ENCODE data around the gene PRKAG2.
"Not testable (repeated sequence)": the region's sequence is repeated elsewhere in the genome, so short reads cannot be mapped to it uniquely, and the experiment has no call there.

Gene PRKAG2

DNA sequence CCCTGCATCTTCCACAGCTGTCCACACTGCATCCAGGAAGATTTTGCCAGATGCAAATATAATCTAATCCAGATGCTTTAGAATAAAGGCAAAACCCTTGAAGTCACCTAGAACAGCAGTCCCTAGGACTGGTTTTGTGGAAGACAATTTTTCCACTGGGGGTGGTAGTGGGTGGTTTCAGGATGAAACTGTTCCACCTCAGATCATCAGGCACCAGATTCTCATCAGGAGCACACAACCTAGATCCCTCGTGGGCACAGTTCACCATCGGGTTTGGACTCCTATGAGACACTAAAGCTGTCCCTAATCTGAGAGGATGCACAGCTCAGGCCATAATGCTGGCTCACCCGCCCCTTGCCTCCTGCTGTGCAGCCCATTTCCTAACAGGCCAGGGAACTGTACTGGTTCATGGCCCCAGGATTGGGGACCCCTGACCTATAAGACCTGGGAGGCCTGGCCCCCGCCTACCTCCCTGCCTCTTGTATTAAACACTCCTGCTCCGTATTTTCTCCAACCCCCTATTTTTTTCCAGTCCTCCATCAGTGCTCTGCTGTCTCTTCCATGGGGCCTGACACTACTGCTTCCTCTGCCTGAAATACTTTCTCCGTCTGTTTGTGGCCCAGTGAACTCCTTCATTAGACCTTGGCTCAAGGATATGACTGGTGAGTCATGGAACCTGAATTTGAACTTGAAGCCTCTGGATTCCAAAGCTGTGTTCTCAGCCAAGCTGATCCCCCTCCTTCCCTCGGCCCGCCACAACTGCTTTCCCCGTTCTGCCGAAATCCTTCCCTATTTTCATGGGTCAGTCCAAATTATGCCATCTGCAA lies 277.3 kb downstream of the PRKAG2 start:
- DNase-seq = no peak

DNA sequence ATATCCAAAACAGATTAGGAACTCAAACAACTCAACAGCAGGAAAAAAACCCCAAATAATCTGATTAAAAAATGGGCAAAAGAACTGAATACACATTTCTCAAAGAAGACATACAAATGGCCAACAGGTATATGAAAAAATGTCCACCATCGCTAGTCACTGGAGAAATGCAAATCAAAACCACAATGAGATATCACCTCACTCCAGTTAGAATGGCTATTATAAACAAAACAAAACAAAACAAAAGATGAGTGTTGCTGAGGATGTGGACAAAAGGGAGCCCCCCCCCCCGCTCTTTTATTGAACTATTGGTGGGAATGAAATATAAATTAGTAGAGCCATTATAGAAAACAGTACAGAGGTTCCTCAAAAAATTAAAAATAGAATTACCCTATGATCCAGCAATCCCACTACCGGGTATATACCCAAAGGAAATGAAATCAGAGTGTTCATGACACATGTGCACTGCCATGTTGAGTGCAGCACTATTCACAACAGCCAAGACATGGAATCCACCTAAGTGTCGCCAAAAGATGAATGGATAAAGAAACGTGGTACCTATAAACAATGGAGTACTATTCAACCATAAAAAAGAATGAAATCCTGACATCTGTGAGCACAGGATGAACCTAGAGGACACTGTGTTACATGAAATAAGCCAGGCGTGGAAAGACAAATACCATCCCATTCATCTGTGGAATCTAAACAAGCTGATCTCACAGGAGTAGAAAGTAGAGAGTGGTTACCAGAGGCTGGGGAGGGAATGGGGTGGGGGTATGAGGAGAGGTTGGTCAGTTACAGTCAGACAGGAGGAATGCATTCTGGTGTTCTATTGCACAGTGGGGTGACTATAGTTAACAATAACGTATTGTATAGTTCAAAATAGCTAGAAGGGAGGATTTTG lies 279.1 kb downstream of the PRKAG2 start:
- DNase-seq = no peak

DNA sequence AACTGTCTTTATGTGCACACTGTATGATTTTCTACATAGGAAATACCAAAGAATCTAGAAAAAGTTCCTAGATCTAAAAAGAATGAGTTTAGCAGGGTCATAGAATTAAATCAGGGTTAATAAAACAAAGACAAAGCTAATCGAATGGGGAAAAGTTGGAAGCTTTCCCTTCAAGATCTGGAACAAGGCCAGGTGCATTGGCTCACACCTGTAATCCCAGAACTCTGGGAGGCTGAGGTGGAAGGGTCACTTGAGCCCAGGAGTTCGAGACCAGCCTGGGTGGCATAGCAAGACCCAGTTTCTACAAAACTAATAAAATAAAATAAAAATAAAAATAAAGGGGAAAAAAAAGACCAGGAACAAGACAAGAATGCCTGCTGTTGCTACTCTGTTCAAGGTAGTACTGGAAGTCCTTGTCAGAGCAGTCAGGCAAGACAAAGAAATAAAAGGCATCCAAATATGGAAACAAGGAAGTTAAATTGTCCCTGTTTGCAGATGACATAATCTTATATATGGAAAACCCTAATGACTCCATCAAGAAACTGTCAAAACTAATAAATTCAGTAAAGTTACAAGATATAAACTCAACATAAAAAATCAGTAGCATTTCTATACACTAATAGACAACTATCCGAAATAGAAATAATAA lies 281.1 kb downstream of the PRKAG2 start:
- DNase-seq = no peak

DNA sequence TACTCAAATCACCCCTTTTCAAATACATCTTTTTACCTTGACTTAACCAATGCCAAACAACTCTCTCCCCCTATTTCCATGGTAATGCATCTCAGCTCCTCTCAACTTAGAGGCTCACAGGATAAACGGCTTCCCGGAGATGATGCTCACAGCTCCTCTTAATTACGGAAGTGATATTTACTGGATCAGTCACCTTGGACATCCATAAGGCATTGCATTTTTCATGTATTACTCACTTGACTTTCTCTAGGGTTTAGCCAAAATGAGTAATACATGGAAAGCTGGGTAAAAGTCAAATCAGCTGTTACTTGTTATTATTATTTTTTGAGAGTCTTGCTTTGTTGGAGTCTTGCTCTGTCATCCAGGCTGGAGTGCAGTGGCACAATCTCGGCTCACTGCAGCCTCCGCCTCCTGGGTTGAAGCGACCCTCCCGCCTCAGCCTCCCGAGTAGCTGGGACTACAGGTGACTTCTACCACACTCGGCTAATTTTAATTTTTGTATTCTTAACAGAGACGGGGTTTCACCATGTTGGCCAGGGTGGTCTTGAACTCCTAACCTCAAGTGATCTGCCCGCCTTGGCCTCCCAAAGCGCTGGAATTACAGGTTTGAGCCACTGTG lies 283.9 kb downstream of the PRKAG2 start:
- no peak for DNase-seq

DNA sequence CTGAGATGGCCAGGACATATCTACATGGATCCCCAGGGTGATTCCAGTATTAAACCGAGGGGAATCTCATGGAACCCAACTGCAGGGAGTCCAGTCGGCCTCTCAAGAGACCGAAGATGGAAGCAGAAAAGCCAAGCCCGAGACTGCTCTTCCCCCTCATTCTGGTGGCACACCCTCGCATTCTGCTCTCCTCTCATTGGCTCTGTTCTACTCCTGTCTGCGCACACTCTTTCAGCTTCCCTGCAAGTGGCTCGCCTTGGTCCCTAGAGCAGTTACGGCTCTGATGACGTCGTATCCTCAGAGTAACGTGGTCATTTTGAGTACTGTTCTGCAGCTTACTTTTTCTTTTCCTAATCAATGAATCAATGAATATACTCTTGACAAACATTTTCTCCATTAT lies 284.6 kb downstream of the PRKAG2 start:
- no peak for DNase-seq

DNA sequence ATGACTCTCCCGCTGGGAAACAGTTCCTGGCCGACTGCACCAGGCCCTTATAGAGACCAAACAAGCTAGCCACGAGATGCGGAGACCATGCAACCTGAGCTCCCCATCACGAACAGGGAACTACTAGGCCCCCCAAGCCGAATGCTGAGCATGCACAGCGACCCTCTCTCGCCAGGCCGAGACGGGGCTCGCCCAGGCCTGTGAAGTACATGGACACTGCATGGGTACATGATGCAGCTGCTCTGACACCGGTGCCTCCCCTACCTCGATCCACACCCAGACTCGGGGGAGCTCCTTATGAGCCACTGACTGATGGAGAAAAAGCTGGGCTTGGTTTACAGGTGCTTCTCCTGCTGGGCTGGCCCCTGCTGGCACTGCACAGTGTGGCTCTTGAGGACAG lies 285.0 kb downstream of the PRKAG2 start:
- no peak for DNase-seq

DNA sequence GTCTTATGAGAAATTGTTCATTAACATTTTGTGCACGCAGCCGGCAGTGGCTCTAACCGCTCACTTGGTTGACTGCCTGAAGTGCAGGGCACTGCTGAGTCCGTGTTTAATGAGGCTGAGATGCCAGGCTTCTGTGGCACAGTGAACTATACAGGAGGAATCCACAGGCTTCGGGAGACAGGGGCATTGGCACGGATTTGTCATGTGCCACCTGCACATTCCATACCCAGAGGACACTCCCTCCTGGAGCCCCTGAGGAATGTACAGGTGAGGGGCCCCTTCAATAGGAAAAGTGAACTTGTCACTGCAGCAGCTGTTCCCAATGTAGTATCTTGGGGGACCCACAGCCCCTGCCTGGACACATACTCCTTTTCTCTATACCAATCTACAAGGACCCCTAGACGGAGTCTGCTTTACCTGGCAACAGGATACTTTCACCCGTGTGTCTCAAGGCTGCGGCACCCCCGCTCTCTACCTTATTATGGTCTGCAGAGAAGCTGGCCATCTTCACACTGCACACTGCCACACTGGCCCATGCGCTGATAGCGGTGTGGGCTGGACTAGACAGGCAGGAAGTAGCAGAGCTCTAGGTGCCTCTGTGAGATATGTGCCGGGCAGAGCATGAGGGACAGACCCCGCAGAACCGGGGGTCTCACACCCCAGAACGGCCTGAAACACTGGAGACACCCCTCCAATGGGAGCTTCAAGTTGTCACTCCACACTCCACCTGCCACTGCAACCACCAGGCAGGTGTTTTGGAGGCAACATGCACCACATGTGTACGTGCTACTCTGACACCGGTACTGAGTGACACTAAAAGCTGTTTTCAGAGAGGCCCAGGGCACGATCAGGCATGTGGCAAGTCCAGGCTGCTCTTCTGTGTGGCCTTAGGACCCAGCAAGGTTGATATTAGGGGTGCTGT lies 285.8 kb downstream of the PRKAG2 start:
- no peak for DNase-seq

DNA sequence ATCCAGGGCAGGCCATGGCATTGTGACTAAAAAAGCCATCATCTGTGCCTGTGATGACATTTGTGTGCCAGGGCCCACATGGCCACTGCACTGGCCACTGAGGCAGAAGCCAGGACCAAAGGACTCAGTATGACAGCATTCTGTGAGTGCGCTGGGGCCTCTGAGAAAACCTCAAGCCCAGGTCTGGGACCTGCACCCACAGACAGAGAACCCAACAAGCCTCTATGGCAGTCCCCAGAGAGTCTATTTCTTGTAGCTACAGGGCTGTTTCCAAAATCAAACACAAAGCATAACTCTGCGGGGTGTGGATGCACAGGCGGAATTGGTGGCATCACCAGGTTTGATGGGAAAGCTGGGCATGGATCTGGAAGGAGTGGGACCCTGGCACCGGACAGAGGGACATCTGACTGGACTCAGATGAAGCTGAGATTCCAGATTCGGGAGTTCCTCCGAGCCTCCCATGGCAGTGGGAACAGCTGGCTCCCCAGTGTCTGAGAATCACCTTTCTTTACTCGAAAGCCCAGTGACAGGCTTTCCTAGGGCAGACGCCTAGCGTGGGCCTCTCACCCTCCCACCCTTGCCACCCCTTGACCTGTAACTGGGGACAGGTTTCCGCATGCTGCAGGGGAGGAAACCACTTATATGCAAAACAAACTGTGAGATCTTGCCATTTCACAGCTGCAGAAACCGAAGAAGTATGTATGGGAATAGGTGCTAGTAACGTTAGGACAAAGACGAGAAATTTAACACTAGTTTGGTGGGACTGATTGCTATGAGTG lies 286.7 kb downstream of the PRKAG2 start:
- no peak for DNase-seq

DNA sequence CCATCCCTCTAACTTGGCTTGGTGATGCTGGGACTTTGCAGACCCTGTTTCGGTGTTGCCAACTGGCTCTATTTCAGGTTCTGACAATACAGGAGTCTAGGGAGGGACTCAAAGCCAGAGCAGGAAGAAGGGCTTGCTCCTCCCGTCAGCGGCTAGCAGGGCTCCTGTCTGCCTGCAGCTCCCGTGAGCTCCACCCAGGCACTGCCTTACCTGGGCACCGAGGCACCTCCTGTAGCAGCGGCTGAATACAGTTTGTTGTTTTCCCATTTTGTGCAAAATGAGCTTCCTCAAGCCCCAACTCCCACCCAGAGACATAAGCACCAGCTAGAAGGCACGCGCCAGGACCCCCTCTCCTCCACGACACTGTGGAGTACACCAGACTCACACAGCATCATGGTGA lies 287.9 kb downstream of the PRKAG2 start:
- DNase-seq = no peak

DNA sequence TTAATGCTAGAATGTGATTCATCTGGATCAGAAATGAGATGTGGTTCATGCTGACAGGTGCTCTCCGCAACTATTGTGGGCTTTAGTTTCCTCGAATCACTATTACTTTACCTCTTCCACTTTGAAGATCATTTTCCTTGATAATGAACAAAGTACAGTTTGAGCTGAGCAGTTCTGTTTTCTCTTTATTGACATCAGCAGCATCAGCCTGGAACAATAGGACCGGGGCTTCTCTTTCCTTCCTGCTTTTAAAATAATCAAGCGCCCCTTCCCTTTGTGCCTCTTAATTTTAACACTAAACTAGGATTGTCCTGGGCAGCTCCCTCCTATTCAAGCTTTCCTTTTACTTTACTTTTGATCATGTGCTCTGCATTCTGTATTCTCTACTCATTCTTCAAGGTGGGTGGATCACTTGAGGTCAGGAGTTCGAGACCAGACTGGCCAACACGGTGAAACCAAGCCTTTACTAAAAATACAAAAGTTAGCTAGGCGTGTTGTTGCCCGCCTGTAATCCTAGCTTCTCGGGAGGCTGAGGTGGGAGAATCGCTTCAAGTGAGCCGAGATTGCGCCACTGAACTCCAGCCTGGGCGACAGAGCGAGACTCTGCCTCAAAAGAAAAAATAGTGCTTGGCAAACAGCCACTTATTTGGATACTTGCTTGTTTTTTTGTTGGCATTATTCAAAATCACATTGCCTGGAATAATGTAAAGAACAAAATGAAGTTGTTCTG lies 290.2 kb downstream of the PRKAG2 start:
- no peak for DNase-seq

DNA sequence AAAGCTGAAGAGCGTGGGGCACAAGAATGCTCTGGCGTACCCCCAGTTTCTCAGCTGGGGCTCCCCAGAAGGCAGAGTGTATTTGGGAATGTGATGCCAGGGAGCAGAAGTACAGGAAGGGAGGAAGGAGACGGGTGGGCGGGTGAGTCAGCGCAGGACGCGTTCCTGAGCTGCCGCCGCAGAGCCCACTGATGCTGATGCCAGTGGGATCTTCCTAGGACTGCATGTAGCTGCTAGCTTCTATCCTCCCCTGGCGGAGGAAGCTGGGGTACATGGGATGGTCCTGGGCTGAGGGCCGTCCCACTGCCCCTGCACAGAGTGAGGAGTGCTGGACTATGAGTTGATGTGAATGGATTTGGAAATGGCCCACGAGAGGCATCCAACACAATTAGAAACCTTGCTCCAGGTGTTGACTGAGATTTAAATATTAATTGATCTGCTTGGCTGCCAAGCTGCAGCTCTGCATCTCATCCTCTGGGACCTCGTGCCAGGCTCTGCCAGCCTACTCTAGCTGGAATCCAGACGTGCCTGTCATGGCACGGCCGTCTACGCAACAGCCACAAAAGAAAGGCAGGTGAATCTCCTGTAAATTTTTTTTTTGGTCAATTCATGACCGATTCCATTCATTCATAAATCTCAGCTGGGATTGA lies 291.0 kb downstream of the PRKAG2 start:
- no peak for DNase-seq

DNA sequence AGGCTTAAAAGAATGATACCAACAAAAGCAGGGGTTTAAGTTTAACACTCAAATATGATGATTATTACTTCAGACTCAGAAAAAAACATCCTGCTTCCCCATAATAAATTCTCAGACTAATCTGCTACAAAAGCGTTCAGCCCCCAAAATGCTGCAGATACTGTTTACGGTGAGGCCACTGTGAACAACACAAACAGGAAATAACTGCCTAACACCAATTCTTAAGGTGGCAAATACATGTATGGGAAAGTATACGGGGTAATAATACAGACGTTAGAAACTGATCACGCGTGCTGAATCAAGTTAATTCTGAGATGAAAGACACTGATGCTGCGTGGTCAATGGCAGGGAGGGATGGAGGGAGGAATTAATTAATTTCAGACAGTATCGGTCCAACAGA lies 295.2 kb downstream of the PRKAG2 start:
- DNase-seq = no peak

DNA sequence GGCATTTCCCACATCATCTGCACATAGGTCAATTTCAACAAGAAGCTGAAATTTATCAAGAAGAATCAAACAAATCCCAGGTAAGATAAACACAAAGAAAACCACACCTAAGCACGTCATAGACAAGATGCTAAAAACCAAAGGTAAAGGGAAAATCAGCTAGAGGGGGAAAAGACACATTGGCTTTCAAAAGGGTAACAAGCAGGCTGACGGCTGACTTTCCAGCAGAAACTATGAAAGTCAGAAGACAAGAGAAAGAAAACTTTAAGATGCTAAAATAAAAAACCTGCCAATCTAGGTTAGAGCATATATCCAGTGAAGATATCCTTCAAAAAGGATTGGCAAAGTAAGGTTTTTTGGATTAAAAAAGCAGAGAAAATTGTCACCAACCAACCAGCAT lies 297.3 kb downstream of the PRKAG2 start:
- no peak for DNase-seq

DNA sequence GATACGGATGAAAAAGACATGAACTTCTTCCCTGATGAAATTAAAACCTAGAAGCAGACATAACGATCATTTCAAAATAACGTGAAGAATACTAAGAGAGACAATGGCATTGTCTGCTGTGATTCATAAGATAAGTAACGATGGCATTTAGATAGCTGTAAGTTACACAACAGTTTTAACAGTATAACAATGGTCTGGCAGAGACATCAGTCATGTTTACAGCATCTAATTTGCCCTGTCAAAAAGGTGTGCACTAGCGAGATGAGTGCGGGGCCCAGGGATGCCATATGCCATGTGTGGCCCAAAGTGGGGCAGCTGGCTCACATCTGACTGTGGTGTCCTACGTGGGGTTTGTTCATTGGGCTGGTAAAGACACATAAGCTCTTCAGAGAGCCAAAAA lies 301.5 kb downstream of the PRKAG2 start:
- no peak for DNase-seq

DNA sequence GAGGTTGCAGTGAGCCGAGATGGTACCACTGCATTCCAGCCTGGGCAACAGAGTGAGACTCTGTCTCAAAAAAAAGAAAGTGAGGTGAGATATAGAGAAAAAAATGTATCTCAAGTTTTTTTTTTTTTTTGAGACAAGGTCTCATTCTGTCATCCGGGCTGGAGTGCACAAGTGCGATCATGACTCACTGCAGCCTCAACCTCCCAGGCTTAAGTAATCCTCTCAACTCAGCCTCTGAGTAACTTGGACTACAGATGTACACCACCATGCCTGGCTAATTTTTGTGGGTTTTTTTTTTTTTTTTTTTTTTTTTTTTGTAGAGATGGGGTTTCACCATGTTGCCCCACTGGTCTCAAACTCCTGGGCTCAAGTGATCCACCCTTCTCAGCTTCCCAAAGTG lies 303.9 kb downstream of the PRKAG2 start:
- DNase-seq = not testable (repeated sequence)

DNA sequence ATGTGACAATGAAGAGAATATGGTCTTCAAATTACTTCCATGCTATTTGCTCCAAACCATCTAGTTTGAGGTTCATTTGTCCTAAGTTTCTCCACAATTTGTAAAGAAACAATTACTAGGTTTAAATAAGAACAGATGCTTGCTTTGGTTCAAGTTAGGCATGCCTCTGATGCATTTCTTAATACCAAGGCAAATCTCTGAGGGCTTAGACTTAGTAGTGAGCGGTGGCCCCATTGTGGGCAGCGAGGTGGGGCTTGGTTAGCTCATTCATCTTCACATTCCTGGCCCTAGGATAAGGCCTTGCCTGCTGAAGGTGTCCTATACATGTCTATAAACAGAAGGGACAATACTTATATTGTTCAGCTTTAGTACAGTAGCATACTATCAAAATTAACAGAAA lies 304.8 kb downstream of the PRKAG2 start:
- DNase-seq = no peak

DNA sequence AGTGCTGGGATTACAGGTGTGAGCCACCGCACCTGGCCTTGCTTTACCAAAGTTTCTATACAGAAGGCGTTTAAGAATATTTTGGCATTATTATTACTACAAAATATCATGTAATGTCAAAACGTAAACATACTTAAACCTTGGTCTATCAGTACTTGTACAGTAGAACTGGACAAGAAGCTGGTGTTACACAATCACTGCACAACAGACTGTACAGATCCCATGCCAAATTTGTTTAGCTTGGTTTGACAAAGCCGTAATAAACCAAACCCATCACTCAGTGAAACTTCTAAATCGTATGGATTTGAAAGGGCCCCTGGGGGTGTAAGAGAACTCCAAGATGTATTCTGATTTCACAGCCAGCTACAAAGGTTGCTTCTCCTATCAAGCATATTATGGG lies 305.4 kb downstream of the PRKAG2 start:
- no peak for DNase-seq

DNA sequence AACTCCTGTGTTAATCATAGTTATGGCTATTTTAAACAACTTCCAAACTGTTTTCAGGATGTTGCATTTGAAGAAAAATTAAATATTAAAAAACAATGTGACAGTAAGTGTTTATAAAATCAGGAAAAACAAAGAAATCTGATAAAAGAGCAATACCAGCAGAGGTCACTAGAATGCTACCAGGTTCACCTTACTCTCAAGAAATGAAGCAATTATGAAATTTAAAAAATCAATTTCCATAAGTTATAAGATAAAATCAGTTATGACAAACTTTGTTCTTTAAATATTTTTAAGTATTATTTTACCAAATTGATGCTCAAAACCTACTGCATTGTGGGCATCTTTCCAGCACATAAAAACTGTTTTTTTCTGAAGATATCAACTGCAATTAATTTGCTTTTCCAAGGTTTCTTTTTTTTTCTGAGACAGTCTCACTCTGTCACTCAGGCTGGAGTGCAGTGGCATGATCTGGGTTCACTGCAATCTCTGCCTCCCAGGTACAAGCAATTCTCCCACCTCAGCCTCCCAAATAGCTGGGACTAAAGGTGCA lies 306.5 kb downstream of the PRKAG2 start:
- DNase-seq = no peak
